Measurements from ENCODE around the gene AMZ1. TPM values are rescaled to one million over a fixed set of nuclear protein-coding genes. Genes with fewer than 3 reads are reported as not detected.
A peak's percentile ranks its signal among the peaks of the same experiment; 100 is the strongest.
"Not testable (repeated sequence)": the region's sequence is repeated elsewhere in the genome, so short reads cannot be mapped to it uniquely, and the experiment has no call there.

AMZ1 gene
- polyA plus RNA-seq, 1 donor: 0.34 TPM

DNA sequence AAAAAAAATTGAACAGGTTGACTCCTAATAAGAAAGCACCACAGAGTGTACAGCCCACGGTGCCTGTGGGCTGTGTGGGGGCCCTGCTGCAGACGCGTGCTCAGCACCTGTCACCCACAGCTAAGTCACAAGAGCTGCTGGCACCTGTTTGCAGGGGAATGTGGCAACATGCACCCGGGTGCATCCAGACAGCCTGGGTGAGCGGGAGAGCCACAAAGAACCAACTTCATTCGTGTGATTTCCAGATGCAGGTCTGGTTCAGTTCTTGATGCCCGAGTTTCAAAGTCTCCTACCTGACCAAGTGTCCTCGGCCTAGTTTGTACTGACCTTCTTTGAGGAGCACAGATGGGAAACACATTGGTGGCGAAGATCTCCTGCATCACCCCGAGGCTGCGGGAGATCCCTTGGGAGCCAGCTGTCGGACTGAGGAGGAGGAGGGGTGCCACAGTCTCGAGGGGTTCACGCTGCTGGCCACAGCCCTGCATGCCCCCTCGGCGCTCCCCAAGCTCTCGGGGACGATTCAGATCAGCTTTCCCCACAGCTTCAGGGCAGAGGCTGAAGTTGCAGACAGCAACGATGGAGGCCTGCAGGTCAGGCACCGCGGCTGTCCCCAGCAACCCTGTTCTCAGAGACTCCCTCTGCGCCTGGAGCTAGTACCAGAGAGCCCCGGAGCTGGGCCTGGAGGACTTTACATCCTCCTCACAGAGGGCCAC is 35.3 kb downstream of the AMZ1 start:
- H3K4me3 ChIP-seq (ENCODE audit: low read length): no peak overlapping the region
- peaks cover 1% of the 10 kb centered on the region for H3K4me1 ChIP-seq (ENCODE audit: control insufficient read depth, insufficient read depth, low read length)
- H3K36me3 ChIP-seq (ENCODE audit: control insufficient read depth, insufficient read depth, low read length): peaks cover 56% of the 10 kb centered on the region
- peaks cover 2% of the 10 kb centered on the region for H3K9me3 ChIP-seq (ENCODE audit: control insufficient read depth, low read depth, low read length)
- no peak overlapping the region for H3K27ac ChIP-seq (ENCODE audit: low read length)
- no peak for DNase-seq
- WGBS (ENCODE audit: insufficient coverage, low lambda C conversion rate): no CpG with 5 or more reads among the region's 23 CpGs
- no peaks in the 10 kb centered on the region for H3K27me3 ChIP-seq (ENCODE audit: control insufficient read depth, insufficient read depth, low read length)

DNA sequence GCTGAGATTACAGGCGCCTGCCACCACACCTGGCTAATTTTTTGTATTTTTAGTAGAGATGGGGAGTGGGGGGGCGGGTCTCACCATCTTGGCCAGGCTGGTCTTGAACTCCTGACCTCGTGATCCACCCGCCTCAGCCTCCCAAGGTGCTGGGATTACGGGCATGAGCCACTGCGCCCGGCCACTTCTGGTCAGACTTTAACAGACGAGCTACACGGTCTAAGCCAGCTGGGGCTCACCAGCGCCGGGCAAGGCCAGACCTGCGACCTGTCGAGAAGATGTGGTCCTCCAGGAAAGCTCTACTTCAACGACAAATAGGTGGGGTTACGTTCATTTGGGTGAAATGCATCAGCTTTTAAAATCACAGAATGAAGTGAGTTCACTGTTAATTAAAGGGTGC is 36.0 kb downstream of the AMZ1 start:
- no CpG with 5 or more reads among the region's 15 CpGs for WGBS (ENCODE audit: insufficient coverage, low lambda C conversion rate)
- H3K27me3 ChIP-seq (ENCODE audit: control insufficient read depth, insufficient read depth, low read length); H3K4me1 ChIP-seq (ENCODE audit: control insufficient read depth, insufficient read depth, low read length); H3K4me3 ChIP-seq (ENCODE audit: low read length); H3K27ac ChIP-seq (ENCODE audit: low read length); H3K9me3 ChIP-seq (ENCODE audit: control insufficient read depth, low read depth, low read length); DNase-seq: not testable (repeated sequence)
- peaks cover 52% of the 10 kb centered on the region for H3K36me3 ChIP-seq (ENCODE audit: control insufficient read depth, insufficient read depth, low read length)

DNA sequence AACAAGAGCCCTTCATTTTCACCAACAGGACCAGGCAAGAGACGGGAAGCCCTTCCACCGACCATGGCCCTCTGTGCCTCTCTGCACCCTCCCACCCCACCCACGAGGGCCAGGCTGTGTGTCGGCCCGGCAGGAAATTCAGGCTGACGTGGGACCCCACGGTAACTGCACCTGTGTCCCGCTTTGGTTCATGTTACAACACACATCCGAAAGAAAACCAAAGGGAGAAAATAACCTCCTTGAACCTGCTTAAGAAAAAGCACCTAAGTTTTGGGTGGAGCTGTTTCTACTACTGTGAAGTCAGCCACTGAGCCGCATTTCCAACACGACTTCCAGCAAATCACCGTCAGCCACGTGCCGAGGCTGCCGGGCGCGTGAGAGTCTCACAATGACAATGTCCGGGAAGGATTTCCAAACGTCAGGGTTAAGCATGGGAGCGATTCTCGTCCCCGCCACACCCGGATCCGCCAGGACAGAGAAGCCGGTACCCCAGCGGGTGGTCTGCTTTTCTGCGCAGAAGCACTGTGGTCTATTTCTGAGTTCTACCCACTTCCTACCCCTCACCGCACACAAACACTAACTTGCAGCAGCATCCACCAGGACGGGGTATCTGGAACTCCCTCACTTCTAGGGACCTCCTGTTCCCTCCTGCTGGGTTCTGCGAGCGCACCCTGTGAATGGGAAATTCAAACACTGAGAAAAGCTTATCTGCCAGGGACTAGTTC is 36.6 kb downstream of the AMZ1 start:
- Histone ChIP-seq H3K4me1 (ENCODE audit: control insufficient read depth, insufficient read depth, low read length) (no peaks in the 10 kb centered on the region), H3K27ac (ENCODE audit: low read length) (no peak overlapping the region), H3K4me3 (ENCODE audit: low read length) (no peak overlapping the region), H3K36me3 (ENCODE audit: control insufficient read depth, insufficient read depth, low read length) (peaks cover 55% of the 10 kb centered on the region), H3K9me3 (ENCODE audit: control insufficient read depth, low read depth, low read length) (peaks cover 2% of the 10 kb centered on the region), H3K27me3 (ENCODE audit: control insufficient read depth, insufficient read depth, low read length) (no peaks in the 10 kb centered on the region)
- no peak for DNase-seq
- WGBS (ENCODE audit: insufficient coverage, low lambda C conversion rate): no CpG with 5 or more reads among the region's 31 CpGs

DNA sequence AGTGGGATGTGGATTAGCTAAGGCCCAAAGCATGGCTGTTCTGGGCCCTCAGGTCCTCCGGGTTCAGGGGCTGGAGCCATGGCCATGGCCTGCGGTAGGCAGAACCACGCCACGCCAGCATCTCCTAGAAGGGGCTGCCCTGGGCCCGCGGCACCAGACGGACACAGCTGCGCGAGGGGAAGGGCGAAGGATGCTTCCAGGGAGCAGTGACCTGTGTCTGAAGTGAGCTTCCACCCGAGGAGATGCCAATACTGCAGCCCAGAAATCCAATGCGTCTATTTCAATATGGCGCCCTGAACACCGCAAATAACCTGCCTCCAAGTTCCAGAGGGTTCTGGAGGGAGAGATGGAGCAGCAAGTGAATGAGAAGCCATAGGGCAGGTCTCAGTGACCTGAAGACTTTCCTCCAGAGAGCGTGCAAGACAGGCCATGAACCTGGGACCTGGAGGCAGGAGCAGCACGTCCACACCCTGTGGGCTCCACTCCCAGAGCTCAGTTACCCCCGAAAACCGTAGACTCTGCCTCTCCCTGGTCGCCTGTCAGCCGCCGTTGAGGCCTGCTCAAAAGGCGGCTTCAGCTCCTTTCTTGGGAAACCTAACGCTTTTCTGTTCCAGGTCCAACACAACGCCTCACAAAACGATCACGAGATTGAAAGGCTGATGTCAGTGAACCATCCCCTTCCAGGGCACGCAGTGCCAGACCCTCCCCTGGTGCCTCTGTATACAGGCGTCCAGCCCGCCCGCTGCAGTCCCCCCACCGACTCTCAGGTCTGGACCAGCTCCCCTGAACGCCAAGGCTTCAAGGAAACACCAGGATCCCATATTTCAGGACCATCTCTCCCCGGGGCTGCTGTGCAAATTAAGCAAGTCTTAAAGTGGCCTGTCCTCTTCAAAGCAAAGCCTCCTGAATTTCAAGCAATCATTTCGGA is 37.4 kb downstream of the AMZ1 start:
- Histone ChIP-seq H3K4me3 (ENCODE audit: low read length) (no peak overlapping the region), H3K27me3 (ENCODE audit: control insufficient read depth, insufficient read depth, low read length) (no peaks in the 10 kb centered on the region), H3K9me3 (ENCODE audit: control insufficient read depth, low read depth, low read length) (peaks cover 2% of the 10 kb centered on the region), H3K4me1 (ENCODE audit: control insufficient read depth, insufficient read depth, low read length) (no peaks in the 10 kb centered on the region), H3K36me3 (ENCODE audit: control insufficient read depth, insufficient read depth, low read length) (peaks cover 62% of the 10 kb centered on the region), H3K27ac (ENCODE audit: low read length) (no peak overlapping the region)
- WGBS (ENCODE audit: insufficient coverage, low lambda C conversion rate): no CpG with 5 or more reads among the region's 34 CpGs
- DNase-seq: no peak

DNA sequence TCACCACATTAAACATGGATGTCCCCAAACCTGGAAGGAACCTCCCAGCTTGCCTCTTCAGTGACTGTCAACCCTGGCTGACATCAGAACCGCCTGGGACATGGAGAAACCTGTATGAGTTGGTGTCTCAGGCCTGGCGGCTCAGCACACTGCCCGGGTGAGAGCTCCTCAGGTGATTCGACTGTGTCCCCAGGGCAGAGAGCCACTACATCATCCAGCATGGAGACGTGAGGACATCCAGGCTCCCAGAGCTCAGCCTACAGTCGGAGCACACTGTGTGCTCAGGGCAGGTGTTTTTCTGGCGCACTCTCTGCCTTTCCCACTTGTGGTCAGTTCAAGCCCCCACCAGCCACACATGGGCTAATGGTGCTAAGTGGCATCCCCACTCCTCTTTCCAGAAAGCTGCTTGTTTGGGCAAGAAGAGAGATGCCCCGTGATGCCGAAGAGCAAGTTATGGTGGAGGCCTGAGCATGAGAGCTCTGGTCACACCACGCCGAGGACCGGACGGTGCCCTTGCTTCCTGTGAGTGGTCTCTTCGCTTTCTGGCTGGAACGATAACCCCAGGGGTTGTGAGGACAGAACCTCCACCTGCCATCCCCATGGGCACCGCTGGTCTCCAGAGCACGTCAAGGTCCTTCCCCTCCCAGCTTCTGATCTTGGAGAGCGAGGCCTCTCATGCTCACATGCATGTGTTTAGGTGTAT is 38.5 kb downstream of the AMZ1 start:
- Histone ChIP-seq H3K4me3 (ENCODE audit: low read length) (no peak overlapping the region), H3K36me3 (ENCODE audit: control insufficient read depth, insufficient read depth, low read length) (peaks cover 64% of the 10 kb centered on the region), H3K4me1 (ENCODE audit: control insufficient read depth, insufficient read depth, low read length) (no peaks in the 10 kb centered on the region), H3K9me3 (ENCODE audit: control insufficient read depth, low read depth, low read length) (no peaks in the 10 kb centered on the region), H3K27me3 (ENCODE audit: control insufficient read depth, insufficient read depth, low read length) (no peaks in the 10 kb centered on the region), H3K27ac (ENCODE audit: low read length) (no peak overlapping the region)
- no peak for DNase-seq
- no CpG with 5 or more reads among the region's 18 CpGs for WGBS (ENCODE audit: insufficient coverage, low lambda C conversion rate)

DNA sequence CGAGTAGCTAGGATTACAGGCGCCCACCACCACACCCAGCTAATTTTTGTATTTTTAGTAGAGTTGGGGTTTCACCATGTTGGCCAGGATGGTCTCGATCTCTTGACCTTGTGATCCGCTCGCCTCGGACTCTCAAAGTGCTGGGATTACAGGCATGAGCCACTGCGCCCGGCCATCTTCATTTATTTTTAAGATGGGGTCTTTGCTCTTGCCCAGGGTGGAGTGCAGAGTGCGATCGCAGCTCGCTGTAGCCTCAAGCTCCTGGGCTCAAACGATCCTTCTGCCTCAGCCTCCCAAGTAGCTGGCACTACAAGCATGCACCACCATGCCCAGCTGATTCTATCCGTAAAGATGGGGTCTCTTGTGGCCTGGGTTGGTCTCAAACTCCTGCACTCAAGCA is 39.2 kb downstream of the AMZ1 start:
- H3K36me3 ChIP-seq (ENCODE audit: control insufficient read depth, insufficient read depth, low read length): peaks cover 63% of the 10 kb centered on the region
- not testable (repeated sequence) for H3K4me3 ChIP-seq (ENCODE audit: low read length); H3K27me3 ChIP-seq (ENCODE audit: control insufficient read depth, insufficient read depth, low read length); H3K4me1 ChIP-seq (ENCODE audit: control insufficient read depth, insufficient read depth, low read length); H3K27ac ChIP-seq (ENCODE audit: low read length); H3K9me3 ChIP-seq (ENCODE audit: control insufficient read depth, low read depth, low read length); DNase-seq
- no CpG with 5 or more reads among the region's 13 CpGs for WGBS (ENCODE audit: insufficient coverage, low lambda C conversion rate)

DNA sequence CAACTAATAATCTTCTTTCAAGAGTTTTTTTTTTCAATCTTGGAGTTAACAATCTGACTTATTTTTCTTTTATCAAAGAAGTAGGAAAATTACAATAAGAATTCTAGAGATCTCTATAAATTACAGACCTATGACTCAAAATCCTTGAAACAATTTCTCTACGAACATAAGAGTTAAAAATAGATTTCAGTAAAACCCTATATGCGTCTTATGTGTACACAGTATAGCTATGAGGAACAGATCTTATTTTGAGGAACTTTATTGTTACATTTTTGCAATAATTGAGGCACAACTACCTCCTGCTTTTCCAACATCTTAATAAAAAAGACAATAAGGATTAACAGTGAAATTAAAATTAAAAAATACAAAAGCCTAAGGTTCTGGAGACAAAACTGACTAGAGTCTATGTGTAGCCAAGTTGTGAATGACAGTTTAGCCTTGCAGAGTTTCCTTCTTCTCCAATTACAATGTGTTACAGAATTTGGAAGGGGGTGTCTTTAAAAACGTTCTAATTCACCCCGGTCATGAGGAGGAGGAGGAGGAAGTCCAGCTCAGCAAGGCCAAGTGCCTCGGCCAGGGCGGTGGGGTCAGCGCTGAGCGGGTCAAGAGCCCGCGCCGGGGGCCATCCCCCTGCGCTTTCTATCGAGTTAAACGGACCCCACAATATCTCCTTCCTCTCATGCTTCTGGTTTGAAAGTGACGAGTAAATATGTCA is 40.5 kb downstream of the AMZ1 start:
- DNase-seq: no peak
- no peaks in the 10 kb centered on the region for H3K27me3 ChIP-seq (ENCODE audit: control insufficient read depth, insufficient read depth, low read length)
- H3K36me3 ChIP-seq (ENCODE audit: control insufficient read depth, insufficient read depth, low read length): peaks cover 57% of the 10 kb centered on the region
- H3K4me3 ChIP-seq (ENCODE audit: low read length): no peak overlapping the region
- 100% methylated on average over 2 of the region's 15 CpGs for WGBS (ENCODE audit: insufficient coverage, low lambda C conversion rate)
- H3K9me3 ChIP-seq (ENCODE audit: control insufficient read depth, low read depth, low read length): no peaks in the 10 kb centered on the region
- H3K4me1 ChIP-seq (ENCODE audit: control insufficient read depth, insufficient read depth, low read length): no peaks in the 10 kb centered on the region
- H3K27ac ChIP-seq (ENCODE audit: low read length): peak overlapping the region; percentile 3

DNA sequence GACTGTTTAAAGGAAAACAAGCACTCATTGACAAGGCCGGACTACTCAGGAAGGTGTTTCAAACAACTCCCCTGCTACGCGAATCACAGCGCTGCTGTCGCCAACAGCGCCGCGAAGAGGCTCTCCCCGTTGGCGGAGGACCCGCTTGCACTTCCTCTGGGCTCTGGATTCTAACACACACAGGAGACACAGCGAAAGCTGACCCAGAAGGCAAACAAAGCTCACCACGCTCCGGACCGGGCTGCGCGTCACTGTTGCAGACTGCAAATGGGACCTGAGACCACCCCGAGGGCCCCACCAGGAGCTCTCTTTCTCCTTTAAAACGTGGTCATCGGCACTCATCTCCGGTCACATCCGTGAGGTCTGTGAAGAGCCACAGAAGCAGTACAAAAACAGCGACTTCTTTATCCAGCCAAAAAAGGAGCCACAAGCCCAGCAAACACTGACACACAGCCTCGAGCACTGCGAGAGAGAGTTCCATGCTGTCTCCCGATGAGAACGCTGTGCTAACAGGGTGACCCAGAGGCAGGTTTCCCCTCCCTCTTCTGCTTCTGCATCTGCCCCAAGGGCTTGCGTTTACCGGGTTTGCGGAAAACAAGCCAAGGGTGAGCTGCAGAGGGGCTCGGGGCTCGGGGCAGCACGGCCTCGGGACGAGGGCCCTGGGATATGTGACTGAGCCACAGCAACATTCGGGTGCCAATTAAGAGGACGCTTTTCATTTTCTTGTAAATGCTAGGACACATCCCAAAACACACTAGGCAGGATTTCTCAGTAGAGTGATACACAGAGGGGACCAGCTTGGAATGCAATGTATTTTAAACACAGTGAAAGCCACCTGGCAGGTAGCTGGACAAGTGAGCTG is 41.3 kb downstream of the AMZ1 start:
- peaks cover 53% of the 10 kb centered on the region for H3K36me3 ChIP-seq (ENCODE audit: control insufficient read depth, insufficient read depth, low read length)
- no CpG with 5 or more reads among the region's 37 CpGs for WGBS (ENCODE audit: insufficient coverage, low lambda C conversion rate)
- no peaks in the 10 kb centered on the region for H3K4me1 ChIP-seq (ENCODE audit: control insufficient read depth, insufficient read depth, low read length)
- DNase-seq: no peak
- no peaks in the 10 kb centered on the region for H3K27me3 ChIP-seq (ENCODE audit: control insufficient read depth, insufficient read depth, low read length)
- H3K27ac ChIP-seq (ENCODE audit: low read length): peak overlapping the region; percentile 17
- H3K9me3 ChIP-seq (ENCODE audit: control insufficient read depth, low read depth, low read length): peaks cover 3% of the 10 kb centered on the region
- H3K4me3 ChIP-seq (ENCODE audit: low read length): no peak overlapping the region
